Smooth muscle cell (in vitro differentiated cells): ENCODE measurements around the gene COQ8A. TPM values are rescaled to one million over a fixed set of nuclear protein-coding genes. Genes with fewer than 3 reads are reported as not detected.

Experiments used
- DNase-seq: peaks from one replicate; lab custom pipeline; 2025; ENCODE audit not compliant: unreplicated experiment; lab: John Stamatoyannopoulos, UW
- H2AFZ ChIP-seq: fragments of 200-600 bp; sonication (generic); 2 replicates; pipeline ENCODE4 v1.6.0; 2016; ENCODE audit warnings: antibody characterized with exemption, low read depth, mild to moderate bottlenecking
- H3F3A ChIP-seq: fragments of 200-600 bp; sonication (generic); 2 replicates; pipeline ENCODE4 v1.6.0; 2017; ENCODE audit warnings: antibody characterized with exemption, low read depth
- H3K27ac ChIP-seq: fragments of 200-600 bp; sonication (generic); 2 replicates; pipeline ENCODE4 v1.5.1; 2016; ENCODE audit warnings: low read depth, mild to moderate bottlenecking
- H3K27me3 ChIP-seq: fragments of 200-600 bp; sonication (generic); 2 replicates; pipeline ENCODE4 v1.6.1; 2016; ENCODE audit warnings: low read depth, mild to moderate bottlenecking
- H3K36me3 ChIP-seq: fragments of 200-600 bp; sonication (generic); 2 replicates; pipeline ENCODE4 v1.5.1; 2016; ENCODE audit warnings: low read depth
- H3K4me1 ChIP-seq: fragments of 200-600 bp; sonication (generic); 2 replicates; pipeline ENCODE4 v1.5.1; 2016; ENCODE audit warnings: low read depth
- H3K4me2 ChIP-seq: fragments of 200-600 bp; sonication (generic); 2 replicates; pipeline ENCODE4 v1.6.0; 2016; ENCODE audit warnings: mild to moderate bottlenecking
- H3K4me3 ChIP-seq: fragments of 200-600 bp; sonication (generic); 2 replicates; pipeline ENCODE4 v1.5.1; 2016; ENCODE audit warnings: mild to moderate bottlenecking
- H3K79me2 ChIP-seq: fragments of 200-600 bp; sonication (generic); 2 replicates; pipeline ENCODE4 v1.6.0; 2016; ENCODE audit warnings: low read depth, mild to moderate bottlenecking
- H3K9ac ChIP-seq: fragments of 200-600 bp; sonication (generic); 2 replicates; pipeline ENCODE4 v1.6.0; 2016; ENCODE audit warnings: low read depth
- H3K9me3 ChIP-seq: fragments of 200-600 bp; sonication (generic); replicated peaks from 2 replicates; pipeline ENCODE4 v1.5.1; 2016; ENCODE audit warnings: low read depth
- H4K20me1 ChIP-seq: fragments of 200-600 bp; sonication (generic); 2 replicates; pipeline ENCODE4 v1.6.0; 2016; ENCODE audit warnings: low read depth
- CTCF ChIP-seq: fragments of 200-600 bp; sonication (generic); IDR thresholded peaks from 2 replicates; pipeline ENCODE4 v1.5.1; 2017; ENCODE audit warnings: borderline replicate concordance, mild to moderate bottlenecking, antibody characterized with exemption; ENCODE audit not compliant: insufficient read depth, poor library complexity, severe bottlenecking
- WGBS: methylation state at CpG from one replicate; pipeline ENCODE4 v1.1.7; 2016; ENCODE audit warnings: low lambda C conversion rate; 5-methylcytosine and 5-hydroxymethylcytosine counted together
- polyA plus RNA-seq: library from polyadenylated mRNA; unstranded; fragments of >200 nt; fragmentation: Nextera tagmentation; extraction: Ambion mirVana; gene quantifications from 2 replicates; pipeline ENCODE4 v1.2.1, GENCODE V29; 2016
- total RNA-seq: library from RNA; depleted of rRNA; stranded (reverse); fragments of >200 nt; gene quantifications from 2 replicates; pipeline ENCODE4 v1.2.3, GENCODE V29; 2014

The COQ8A gene
- total and polyA plus RNA-seq, 2 experiments from 2014 or later: 3.1 to 3.4 TPM

- DNase-seq: no peak
- Histone ChIP-seq H3K4me3 (no peak overlapping the region), H3K9me3 (no peaks in the 10 kb centered on the region), H3K27me3 (no peaks in the 10 kb centered on the region), H3F3A (no peaks in the 10 kb centered on the region), H4K20me1 (no peaks in the 10 kb centered on the region), H3K27ac (peak overlapping the region; percentile 43), H2AFZ (no peak overlapping the region), H3K79me2 (no peaks in the 10 kb centered on the region), H3K4me2 (peak overlapping the region; percentile 31), H3K9ac (no peak overlapping the region), H3K4me1 (peaks cover 23% of the 10 kb centered on the region), H3K36me3 (no peaks in the 10 kb centered on the region)
- WGBS: 64% methylated on average over 11 of the region's 11 CpGs
- no peak for TF ChIP-seq CTCF
These were observed 33.9 kb downstream of the COQ8A start for GRCh38 chr1:226973898-226974543.

GRCh38 chr1:226974544-226975258, 34.6 kb downstream of the COQ8A start:
- no peak for DNase-seq

GRCh38 chr1:226975259-226976250, 35.5 kb downstream of the COQ8A start:
- Histone ChIP-seq H2AFZ (no peak overlapping the region), H3K9me3 (no peaks in the 10 kb centered on the region), H3K36me3 (no peaks in the 10 kb centered on the region), H3K4me1 (peaks cover 23% of the 10 kb centered on the region), H3K4me3 (no peak overlapping the region), H3K27ac (no peak overlapping the region), H4K20me1 (no peaks in the 10 kb centered on the region), H3K9ac (no peak overlapping the region), H3K4me2 (no peak overlapping the region), H3K79me2 (no peaks in the 10 kb centered on the region), H3F3A (no peaks in the 10 kb centered on the region), H3K27me3 (no peaks in the 10 kb centered on the region)
- TF ChIP-seq CTCF: no peak
- WGBS: 92% methylated on average over 23 of the region's 32 CpGs
- no peak for DNase-seq

More at GRCh38 chr1:226974544-226975258, 34.6 kb downstream of the COQ8A start:
- H3K4me1 ChIP-seq: peaks cover 23% of the 10 kb centered on the region
- H3K27me3 ChIP-seq: no peaks in the 10 kb centered on the region
- H2AFZ ChIP-seq: no peak overlapping the region
- no peaks in the 10 kb centered on the region for H3K79me2 ChIP-seq
- WGBS: 89% methylated on average over 14 of the region's 14 CpGs
- H3K4me2 ChIP-seq: peak overlapping the region; percentile 31
- peak overlapping the region; percentile 43 for H3K27ac ChIP-seq
- H3K9me3 ChIP-seq: no peaks in the 10 kb centered on the region
- no peaks in the 10 kb centered on the region for H3F3A ChIP-seq
- H4K20me1 ChIP-seq: no peaks in the 10 kb centered on the region
- TF ChIP-seq CTCF: no peak
- no peaks in the 10 kb centered on the region for H3K36me3 ChIP-seq
- no peak overlapping the region for H3K4me3 ChIP-seq
- no peak overlapping the region for H3K9ac ChIP-seq
